HG03097 (cell line): ENCODE data around the gene EXD3.
"Not testable (repeated sequence)": the region's sequence is repeated elsewhere in the genome, so short reads cannot be mapped to it uniquely, and the experiment has no call there.

Experiments
- ATAC-seq: cut with Tn5 transposase; IDR thresholded peaks from one replicate; pipeline ENCODE4 v1.9.1; 2021; ENCODE audit not compliant: unreplicated experiment, low FRiP score

Gene EXD3

GRCh38 chr9:137411645-137412380, 11.1 kb downstream of the EXD3 start:
- peak; percentile 53 for ATAC-seq

- no peak for ATAC-seq
These were observed 11.7 kb downstream of the EXD3 start for GRCh38 chr9:137411260-137411644.

- ATAC-seq, result no peak
These were observed 12.1 kb downstream of the EXD3 start for GRCh38 chr9:137410891-137411249.

- ATAC-seq, result not testable (repeated sequence)
These were observed 12.6 kb downstream of the EXD3 start for GRCh38 chr9:137410236-137410890.

GRCh38 chr9:137409515-137409914, 13.4 kb downstream of the EXD3 start:
- ATAC-seq, result no peak

DNA sequence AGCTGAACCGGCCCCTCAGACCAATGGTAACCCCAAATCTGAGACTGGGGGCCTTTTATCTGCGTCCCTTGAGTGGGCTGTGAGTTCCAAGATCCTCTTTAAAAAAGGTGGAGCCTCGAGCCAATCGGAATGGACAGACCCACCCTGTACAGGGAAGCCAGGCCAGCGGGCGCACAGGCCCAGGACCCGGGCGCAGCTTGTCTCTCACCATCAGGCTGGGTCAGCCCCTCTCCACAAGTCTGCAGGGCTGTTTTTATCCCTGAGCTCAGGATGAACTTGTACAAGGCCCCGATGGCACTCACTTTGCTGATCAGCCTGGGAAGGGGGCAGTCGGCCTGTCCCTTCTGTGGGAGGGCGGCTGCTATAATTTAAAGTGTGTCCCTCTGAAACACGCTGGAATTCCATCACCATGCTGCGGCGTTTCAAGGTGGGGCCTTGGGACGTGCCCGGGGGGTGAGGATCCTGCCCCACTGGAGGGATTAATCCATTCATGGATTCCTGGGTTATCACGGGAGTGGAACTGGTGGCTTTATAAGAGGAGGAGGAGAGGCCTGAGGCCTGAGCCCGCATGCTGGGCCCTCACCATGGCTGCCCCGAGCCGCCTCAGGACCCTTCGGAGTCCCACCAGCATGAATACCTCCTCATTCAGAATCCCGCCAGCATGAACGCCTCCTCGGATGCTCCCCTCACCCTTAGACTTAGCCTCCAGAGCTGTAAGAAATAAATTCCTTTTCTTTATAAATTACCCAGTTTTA, 14.1 kb downstream of the EXD3 start:
- ATAC-seq, result no peak

GRCh38 chr9:137407590-137408300, 15.2 kb downstream of the EXD3 start:
- no peak for ATAC-seq

DNA sequence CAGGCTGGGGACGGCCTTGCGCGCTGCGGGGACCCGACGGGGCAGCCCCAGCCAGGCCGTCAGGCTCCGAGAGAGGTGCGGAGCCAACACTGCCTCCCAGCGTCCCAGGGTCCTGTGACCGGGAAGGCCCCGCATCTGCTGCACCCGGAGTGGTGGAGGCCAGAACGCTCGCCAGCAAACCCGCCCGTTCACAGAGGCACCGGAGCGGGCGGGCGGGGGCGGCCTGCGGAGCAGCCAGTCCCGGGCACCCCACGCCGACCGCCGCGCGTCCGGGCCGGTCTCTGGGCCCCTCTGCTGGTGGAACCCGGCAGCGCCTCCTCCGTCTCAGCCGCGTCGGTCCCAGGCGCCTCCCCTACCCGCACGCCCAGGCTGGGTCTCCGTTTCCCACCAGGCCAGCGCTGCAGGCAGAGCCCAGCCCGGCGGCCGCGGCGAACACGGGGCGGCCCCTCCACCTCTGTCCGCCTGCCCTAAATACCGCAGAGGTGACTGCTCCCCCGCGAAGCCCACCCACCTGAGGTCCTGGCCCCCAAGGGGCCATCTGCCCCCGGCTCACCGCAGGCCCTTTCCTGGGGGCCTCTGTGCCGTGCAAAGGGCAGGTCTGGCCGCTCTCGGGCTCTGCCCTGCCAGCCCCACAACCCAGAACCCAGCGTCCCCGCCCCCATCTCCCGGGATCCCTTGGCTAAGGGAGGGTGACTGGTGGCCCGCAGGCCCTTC, 15.9 kb downstream of the EXD3 start:
- no peak for ATAC-seq

- ATAC-seq, result no peak
These were observed 16.7 kb downstream of the EXD3 start for GRCh38 chr9:137406085-137406760.

DNA sequence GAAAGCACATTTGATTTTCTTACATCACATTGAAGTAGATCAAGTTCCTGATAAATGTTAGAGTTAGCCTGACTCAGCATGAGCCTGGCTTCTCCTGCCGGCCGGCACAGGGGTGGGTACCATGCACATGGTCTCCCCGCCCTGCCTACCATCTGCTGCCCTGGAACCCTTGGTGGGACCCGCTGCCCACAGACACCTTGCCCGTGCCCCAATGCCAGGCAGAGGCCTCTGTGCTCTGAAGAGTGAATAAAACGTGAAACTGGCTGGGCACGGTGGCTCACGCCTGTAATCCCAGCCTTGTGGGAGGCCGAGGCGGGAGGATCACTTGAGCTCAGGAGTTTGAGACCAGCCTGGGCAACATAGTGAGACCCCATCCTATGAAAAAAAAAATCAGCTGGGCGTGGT, 17.3 kb downstream of the EXD3 start:
- ATAC-seq, result no peak

DNA sequence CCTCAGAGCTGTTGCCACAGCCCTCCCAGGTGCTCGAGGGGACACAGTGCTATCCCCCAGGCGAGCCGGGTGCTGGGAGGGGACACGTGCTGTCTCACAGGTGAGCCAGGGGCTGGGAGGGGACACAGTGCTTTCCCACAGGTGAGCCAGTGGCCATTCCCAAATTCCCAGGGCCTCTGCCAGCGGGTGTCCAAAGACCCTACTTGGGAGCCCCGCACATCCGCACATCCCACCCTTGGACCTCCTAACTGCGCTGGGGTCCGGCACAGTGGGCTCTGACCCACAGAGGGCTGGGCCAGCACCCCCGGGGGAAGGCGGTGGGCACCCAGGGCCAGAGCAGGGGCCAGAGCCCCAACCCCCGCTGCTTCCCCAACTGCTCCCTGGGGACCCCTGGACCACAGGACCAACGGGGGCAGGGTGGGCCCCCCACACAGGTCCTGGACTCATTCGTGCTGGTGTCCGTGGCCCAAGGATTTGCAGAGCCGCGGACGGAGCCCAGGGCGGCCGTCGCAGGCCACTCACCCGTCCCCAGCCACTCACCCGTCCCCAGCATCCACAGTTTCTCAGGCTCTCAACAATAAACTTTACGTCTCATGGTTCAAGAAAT, 17.9 kb downstream of the EXD3 start:
- no peak for ATAC-seq

DNA sequence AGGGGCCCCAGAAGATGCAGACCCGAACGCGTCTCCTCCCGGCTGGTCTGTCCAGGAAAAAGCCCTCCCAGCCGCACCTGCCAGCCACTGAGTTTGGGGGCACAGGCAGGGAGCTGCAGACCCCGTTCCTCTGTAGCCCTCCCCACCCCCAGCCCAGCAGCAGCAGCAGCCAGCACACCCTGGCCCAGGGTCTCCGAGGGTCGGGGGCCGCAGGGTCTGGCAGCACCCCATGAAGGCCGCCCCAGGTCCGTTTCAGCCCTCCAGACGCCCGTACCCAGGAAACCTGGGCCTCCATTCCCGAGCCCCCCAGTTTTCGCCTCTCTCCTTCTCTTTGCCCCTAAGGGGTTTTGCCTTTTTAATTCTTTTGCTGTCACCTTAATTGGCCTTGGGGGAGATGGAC, 19.7 kb downstream of the EXD3 start:
- no peak for ATAC-seq

- no peak for ATAC-seq
These were observed 20.2 kb downstream of the EXD3 start for GRCh38 chr9:137402746-137403145.

DNA sequence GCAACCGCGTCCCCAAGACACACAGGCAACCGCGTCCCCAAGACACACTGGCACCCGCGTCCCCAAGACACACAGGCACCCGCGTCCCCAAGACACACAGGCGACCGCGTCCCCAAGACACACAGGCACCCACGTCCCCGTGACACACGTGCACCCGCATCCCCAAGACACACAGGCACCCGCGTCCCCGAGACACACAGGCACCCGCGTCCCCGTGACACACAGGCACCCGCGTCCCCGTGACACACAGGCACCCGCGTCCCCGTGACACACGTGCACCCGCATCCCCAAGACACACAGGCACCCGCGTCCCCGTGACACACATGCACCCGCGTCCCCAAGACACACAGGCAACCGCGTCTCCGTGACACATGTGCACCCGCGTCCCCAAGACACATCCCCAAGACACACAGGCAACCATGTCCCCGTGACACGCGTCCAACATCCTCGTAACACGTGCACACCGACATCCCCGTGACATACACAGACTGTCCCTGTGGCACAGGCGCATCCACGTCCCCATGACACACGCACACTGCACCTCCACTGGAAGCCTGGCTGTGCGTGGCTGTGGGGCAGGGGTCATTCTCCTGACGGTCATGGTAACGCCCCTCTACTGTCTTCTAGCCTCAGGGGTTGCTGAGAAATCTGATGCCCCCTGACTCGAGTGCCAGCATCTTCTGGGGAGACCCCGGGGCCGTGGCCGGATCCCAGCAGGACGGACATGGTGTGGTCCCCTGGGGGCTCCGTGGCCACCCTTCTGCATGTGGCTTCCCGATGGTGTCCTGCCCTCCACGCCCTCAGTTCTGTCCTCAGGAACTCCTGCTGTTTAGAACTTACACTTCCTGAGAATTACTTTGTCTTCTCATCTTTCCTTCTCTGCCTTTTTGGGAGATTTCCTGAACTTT, 24.1 kb downstream of the EXD3 start:
- ATAC-seq, result no peak

DNA sequence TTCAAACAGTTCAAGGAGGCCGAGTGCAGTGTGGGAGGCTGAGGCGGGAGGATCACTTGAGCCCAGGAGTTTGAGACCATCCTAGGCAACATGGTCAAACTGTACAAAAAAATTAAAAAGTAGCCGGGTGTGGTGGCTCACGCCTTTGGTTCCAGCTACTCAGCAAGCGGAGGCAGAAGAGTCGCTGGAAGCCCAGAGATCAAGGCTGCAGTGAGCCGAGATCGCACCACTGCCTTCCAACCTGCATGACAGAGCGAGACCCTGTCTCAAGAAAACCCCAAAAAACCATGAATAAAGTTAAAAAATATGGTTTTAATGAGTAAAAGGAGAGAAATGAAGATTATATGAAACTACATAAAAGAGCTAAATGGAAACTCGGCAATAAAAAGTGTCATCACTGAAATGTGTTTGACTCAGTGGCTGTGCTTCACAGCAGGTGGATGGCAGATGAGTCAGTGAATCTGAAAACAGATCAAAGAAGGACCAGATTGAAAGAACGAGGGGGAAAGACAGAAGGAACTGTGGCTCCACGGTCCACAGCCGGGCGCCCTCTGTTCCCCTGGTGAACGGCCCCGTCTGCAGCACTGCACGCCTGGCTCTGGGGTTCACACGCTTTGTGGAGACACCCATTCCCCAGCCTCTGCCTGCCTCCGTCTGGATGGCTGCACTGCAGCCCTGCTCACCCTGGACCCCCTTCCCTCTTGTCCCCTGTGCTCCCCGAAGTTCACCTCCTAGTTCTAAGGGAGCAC, 25.1 kb downstream of the EXD3 start:
- ATAC-seq, result no peak

DNA sequence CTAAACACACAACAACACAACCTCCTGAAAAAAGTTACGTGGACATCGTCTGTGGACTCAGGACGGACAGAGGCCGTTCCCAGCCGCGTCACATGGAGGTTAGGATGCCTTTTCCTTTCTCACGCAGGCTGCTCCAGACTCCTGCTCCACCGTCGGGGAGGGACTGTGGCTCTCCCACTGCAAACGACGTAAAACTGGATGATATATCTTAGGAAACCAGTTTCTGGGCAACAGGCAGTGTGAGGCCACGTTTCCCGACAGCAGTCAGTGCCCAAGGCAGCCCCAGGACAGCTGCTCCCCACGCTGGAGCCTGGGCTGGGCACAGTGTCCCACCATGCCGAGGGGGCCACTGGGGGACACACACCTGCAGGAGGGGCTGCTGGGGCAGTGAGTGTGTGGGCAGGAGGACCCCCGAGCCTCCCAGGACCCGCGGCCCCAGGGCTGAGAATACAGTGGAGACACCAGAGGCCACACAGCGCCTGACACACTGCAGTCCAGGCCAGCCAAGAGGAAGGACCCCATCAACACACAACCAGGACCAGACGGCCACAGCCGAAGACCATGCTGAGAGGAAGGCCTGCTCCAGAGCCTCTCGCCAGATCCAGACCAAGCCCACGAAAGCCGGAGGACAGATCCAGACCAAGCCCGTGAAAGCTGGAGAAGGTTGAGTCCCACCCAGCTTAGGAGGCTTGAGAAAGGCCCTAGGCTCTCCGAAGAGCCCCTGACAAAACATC, 26.2 kb downstream of the EXD3 start:
- no peak for ATAC-seq

GRCh38 chr9:137396227-137396626, 26.7 kb downstream of the EXD3 start:
- ATAC-seq, result no peak
